OCI-M2 (cell line): ENCODE results near the gene UTP4.

Experiments used
- DNase-seq: peaks from one replicate; lab custom pipeline; 2025; ENCODE audit not compliant: unreplicated experiment; lab: John Stamatoyannopoulos, UW

Gene UTP4

GRCh38 chr16:69132424-69133252, at the start of gene UTP4, which contains the start of gene CHTF8:
TSS of gene UTP4 (plus strand) at chr16:69132649. CDS start at chr16:69133460, 811 bp downstream.
TSS of gene CHTF8 (minus strand) at chr16:69132588. CDS start at chr16:69121458, 11,130 bp downstream.
- no peak for DNase-seq

GRCh38 chr16:69083306-69083941, 49.0 kb upstream of the UTP4 start:
- DNase-seq = no peak

DNA sequence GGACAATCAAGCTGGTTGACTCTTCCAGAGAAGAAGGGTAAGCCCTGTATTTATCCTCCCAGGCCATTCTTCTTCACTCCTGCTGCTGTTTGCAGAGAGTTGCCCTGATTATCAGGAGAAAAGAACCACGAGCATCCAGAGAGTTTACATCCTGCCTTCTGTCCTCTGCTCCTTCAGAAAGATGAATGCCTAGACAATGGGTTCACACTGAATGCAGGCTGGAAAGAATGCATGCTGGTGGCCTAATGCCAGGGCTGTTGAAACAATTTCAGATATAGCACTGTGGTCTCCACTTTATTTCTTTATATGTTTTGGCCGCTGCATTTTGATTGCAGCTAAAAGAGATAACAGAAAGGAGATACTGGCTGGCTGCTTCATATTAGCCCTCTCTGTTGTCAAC, 48.2 kb upstream of the UTP4 start:
- DNase-seq = no peak

GRCh38 chr16:69085032-69085695, 47.3 kb upstream of the UTP4 start:
- no peak for DNase-seq

DNA sequence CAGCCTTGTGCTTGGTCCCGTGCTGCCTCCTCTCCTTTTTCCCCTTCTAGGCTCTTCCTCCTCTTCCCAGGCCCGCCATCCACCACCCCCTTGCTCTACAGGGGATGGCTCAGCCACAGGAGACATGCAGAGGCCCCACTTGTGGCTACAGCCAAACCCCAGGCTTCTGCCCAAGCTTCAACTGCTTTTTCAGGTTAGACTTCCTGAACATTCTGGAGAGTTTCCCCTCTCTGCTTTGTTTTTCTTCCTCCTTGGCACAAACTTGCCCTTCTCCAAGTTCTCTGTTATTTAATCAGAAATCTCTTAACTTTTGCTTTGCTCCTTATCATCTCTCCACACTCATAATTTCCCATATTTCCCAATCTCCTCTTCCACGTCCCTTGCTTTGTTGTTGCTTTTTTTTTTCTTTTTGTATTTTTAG, 45.3 kb upstream of the UTP4 start:
- no peak for DNase-seq

DNA sequence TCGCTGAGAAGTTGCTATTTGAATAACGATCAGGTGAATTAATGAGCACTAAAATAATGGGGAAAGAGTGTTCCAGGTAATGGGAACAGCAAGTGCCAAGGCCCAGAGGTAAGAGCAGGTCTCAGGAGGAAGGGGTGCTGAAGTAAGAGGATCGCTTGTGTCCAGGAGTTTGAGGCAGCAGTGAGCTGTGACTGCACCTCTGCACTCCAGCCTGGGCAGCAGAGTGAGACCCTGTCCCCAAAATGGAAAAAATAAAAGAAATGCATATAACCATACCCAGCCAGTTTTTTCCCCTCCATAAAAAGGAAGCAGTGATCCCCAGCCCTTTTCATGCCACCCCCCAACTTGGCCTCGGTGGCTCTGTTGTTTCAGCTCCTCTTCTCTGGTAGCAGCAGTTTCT, 43.8 kb upstream of the UTP4 start:
- DNase-seq = no peak

GRCh38 chr16:69089091-69089910, 43.1 kb upstream of the UTP4 start:
- DNase-seq = no peak

DNA sequence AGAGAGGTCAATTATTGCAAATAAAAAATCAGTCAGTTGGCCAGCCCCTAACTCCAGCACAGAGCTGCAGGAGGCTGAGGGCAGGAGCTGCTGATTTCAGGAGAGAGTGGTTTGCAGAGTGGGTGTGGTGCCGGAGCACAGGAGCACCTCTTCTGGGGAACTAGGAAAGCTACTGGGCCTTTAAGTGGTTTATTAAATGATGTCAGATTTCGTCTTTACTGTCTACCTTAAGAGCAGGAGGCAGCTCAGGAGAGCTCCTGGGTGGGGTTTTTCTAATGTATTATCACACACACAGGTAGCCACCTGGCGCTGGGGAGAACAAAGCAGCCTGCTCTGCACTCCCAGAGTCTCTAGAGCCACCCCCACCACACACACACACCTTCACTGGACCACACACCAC, 38.5 kb upstream of the UTP4 start:
- no peak for DNase-seq

- no peak for DNase-seq
Observed at GRCh38 chr16:69094501-69094900, 37.9 kb upstream of the UTP4 start.

DNA sequence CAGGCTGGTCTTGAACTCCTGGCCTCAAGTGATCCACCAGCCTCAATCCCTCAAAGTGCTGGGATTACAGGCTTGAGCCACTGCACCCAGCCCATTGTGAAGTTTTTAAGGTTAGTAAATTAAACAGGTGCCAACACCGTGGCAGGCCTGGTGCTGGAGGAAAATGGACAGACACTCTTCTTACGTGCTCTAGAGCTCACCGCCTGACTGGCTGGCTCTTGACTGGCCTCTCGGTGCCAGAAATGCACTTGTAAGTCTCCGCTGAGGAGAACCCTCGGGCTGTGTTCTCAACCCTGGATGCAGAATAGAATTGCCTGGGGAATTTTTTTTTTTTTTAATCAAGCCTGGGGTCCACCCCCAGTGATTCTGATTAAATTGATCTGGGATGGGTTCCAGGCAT, 37.3 kb upstream of the UTP4 start:
- DNase-seq = no peak

DNA sequence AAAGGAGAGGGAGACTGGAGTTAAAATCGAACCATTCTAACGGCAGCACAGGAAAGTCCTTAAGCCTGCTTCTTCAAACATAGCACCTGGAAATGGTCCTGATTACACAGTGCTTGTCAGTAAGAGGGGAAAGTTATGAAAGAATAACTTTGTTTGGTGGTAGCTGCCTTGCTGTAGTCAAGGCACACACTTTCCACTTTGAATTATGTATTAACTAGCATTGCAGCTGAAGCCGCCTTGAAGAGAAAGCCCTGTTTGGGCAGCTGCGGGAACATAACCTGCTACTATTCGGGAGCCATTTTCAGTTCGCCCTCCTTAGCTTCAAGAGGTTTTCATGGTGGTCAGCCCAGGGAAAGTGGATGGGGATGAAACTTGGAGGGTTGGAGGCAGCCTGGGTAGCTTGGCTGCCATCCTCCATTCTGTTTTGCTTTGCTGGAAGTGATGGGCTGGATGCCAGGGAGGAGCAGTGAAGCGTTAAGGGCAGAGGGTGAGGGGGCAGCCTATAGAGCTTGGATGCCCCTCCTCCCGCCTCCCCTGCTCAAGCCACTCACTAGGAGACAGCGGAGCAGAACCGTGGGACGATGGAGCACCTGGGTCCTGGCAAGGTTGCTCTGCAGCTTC, 32.3 kb upstream of the UTP4 start:
- no peak for DNase-seq

DNA sequence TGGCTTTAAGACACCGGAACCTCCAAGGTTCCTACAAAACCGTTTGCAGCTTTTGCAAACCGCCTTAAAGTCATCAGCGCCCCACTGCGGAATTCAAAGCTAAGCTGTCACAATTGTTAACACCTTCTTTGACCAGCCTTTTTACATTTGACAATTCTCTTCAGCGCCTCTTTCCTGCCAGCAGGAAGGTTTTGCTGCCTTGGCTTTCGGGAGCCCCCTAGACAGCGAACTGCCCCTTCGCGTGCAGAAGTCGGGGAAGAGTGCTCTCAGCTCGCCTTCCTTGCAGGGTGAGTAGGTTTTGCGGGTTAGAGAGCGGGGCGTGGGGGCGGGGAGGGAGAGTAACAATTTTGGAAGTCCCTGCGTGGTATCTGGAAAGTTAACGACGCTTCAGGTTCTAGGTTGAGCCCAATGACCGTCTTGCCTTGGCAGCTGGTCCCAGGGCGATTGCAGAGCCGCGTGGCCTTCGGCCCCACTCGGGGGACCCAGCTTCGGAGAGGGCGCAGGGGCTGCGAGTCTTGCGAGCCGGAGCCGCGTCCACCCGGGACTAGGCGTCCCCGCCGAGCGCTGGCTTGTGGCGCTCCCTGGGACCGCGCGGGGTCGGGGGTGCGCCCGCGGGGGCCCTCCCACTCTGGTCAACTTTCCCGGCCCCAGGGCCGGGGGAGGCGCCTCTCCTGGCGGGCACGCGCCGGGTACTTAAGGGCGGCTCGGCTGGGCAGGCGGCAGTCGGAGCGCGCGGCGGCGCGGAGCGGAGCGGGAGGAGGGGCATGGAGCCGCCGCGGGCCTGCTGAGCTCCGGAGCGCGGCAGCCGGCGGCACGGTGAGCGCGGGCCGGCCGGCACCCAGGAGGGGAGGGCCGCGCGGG, 26.7 kb upstream of the UTP4 start, which contains the start of gene HAS3:
Gene HAS3, plus strand, starts transcription at position 153 of the 861 bp plus-strand sequence. CDS start 3,743 bp downstream, outside the sequence.
- no peak for DNase-seq

DNA sequence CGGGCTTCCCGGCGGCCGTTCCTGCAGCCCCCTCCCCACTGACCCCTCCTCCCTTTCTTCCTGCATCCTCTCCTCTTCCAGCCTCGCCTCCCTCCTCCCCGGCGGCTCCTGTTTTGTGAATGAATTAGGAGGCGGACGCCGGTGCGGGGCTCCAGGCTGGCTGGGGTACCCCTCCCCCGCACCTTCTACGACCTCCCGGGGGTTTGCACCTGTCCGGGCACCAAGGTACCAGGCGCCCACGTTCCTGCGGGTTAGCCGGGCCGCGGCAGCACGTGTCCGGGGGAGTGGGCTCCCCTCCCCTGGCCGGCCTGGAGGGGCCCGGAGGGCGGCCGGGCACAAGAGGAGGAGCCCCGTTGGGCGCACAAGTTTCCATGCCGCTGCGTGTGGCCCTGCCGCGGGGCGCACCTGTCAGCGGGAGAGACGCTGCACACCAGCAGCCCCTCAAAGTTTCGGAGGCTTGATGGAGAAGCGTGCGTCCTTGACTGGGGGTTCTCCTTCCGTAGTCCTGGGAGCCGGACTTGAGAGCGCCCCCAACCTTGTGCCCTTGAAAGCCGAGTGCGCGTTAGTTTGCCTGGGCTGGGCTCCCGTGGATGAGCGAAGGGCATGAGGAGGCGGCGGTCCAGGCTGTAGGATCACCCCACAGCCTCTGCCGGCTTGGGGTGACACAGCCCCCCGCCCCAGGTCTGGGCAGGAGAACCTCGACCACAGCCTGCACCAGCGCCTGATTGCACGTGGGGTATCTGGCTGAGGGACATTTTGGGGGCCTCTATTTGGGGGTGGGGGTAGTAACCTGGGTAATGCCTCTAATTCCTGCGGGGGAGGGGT, 25.7 kb upstream of the UTP4 start:
- no peak for DNase-seq

DNA sequence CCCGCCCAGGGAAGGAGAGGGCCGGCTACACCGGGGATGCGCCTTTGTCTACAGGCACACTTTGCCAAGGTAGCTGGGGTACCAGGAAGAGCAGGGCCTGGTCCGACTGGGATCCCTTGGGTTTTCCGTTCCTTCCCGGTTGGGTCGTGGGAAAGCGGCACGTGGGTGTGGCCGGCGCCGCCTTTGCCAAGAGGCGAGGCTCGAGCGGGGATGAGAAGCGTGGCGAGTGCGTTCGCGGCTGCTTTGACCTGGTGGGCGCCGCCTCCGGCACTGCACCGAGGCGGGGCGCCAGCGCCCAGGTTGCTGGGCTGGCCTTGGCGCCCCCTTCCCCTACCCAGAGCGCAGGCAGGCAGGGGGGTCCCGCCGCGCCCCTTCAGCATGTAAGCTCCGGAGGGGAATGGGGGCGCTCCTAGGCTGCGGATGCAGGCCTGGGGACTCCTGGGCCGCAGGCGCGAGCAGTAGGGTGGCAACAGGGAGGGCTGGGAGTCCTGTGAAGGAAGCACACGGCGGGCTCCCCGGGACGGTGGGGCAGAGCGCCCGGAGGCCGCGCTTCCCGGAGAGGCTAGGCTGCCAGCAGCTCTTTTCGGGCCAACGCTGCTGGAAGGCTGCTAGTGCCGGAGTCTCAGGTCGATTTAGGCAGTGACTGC, 25.0 kb upstream of the UTP4 start:
- no peak for DNase-seq

DNA sequence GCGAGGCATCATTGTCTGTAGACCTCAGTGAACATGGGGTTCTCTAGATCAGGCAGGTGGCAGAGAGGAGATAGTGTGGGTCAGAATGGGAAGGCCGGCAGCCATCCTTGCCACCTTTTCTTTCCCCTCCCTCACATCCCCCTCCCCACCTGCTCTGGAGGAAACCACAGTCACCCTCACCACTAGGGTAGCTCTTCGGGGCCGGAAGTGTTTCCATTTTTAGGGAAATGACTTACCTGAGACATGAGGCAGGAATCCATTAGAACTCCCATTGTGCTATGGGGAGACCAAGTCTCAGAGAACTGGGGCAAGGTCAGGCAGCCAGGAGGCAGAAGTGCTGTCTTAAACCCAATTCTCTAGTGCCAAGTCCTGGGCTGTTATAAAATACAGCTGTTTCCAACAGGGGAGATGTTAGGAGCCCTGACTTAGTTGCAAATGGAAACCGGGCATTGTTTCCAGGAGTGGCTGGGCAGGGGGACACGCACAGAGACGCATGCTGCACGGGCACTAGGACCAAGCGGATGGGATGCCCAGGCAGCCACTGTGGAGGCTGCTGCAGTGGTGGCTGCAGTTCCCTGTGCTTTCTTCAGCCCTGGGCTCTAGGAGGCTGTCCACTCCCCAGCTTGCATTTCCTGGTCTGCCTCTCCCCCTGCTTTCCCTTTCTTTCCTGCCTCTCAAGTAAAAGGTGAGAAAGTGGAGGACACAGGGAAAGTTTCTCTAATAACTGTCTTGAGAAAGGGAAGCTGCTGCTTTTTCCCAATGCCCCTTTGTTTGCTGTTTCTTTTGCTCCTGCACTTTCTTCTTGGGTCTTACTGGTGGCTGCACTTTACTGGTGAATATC, 24.2 kb upstream of the UTP4 start:
- no peak for DNase-seq

GRCh38 chr16:69108905-69109252, 23.6 kb upstream of the UTP4 start:
- no peak for DNase-seq

DNA sequence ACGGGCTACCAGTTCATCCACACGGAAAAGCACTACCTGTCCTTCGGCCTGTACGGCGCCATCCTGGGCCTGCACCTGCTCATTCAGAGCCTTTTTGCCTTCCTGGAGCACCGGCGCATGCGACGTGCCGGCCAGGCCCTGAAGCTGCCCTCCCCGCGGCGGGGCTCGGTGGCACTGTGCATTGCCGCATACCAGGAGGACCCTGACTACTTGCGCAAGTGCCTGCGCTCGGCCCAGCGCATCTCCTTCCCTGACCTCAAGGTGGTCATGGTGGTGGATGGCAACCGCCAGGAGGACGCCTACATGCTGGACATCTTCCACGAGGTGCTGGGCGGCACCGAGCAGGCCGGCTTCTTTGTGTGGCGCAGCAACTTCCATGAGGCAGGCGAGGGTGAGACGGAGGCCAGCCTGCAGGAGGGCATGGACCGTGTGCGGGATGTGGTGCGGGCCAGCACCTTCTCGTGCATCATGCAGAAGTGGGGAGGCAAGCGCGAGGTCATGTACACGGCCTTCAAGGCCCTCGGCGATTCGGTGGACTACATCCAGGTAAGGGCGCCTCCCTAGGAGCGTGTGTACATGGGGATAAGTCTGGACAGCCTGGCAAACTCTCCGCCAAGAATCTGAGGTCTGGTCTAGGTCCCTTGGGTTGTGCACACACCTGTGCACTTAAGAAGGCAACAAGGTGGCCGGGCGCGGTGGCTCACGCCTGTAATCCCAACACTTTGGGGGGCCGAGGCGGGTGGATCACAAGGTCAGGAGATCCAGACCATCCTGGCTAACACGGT, 22.8 kb upstream of the UTP4 start:
- no peak for DNase-seq
